Fibroblast of pulmonary artery (primary cell): ENCODE measurements around the gene MYOG.

ENCODE experiments used
- DNase-seq: peaks from one replicate; pipeline ENCODE4 v3.0.0-alpha.2; 2010; ENCODE audit warnings: low read depth
- H3K4me3 ChIP-seq: replicated peaks from 2 replicates; pipeline ENCODE4 v1.5.1; 2011; ENCODE audit warnings: low read depth, mild to moderate bottlenecking, control low read depth, low read length, moderate library complexity
- CTCF ChIP-seq: IDR thresholded peaks from 2 replicates; pipeline ENCODE4 v1.5.1; 2011; ENCODE audit warnings: mild to moderate bottlenecking, control low read depth, low read length, inconsistent platforms; ENCODE audit errors: missing control alignments

MYOG gene

GRCh38 chr1:203057911-203058675 lies 27.7 kb downstream of the MYOG start:
- H3K4me3 ChIP-seq, result no peak overlapping the region
- TF ChIP-seq CTCF, result no peak
- DNase-seq, result no peak

- TF ChIP-seq CTCF, result peak; percentile 2
- DNase-seq, result no peak
- H3K4me3 ChIP-seq, result no peak overlapping the region
Measured at GRCh38 chr1:203056516-203056915, 29.3 kb downstream of the MYOG start.

GRCh38 chr1:203056012-203056411 lies 29.8 kb downstream of the MYOG start:
- no peak overlapping the region for H3K4me3 ChIP-seq
- no peak for TF ChIP-seq CTCF
- no peak for DNase-seq

GRCh38 chr1:203055161-203055799 lies 30.5 kb downstream of the MYOG start:
- no peak for TF ChIP-seq CTCF
- H3K4me3 ChIP-seq, result no peak overlapping the region
- no peak for DNase-seq

GRCh38 chr1:203054642-203055041 lies 31.2 kb downstream of the MYOG start:
- DNase-seq, result no peak
- TF ChIP-seq CTCF, result no peak
- H3K4me3 ChIP-seq, result no peak overlapping the region

- no peak overlapping the region for H3K4me3 ChIP-seq
- no peak for DNase-seq
- TF ChIP-seq CTCF, result no peak
Measured at GRCh38 chr1:203054184-203054583, 31.6 kb downstream of the MYOG start.
